Transverse colon (tissue), 4 donors: ENCODE data around the gene MANBA. TPM values are rescaled to one million over a fixed set of nuclear protein-coding genes. Genes with fewer than 3 reads are reported as not detected.

Source experiments
- DNase-seq: peaks from one replicate; pipeline ENCODE4 v3.0.0-alpha.2; 2019
- H3K27ac ChIP-seq, 4 donors: fragments of 200-600 bp; sonication (generic); 2 replicates each; pipeline ENCODE4 v1.5.1; 2016 to 2018; ENCODE audit warnings: inconsistent platforms in 4 of 4
- H3K27me3 ChIP-seq: fragments of 200-600 bp; sonication (generic); 2 replicates; pipeline ENCODE4 v1.5.1; 2017; ENCODE audit warnings: inconsistent platforms
- H3K36me3 ChIP-seq, 4 donors: fragments of 200-600 bp; sonication (generic); 2 replicates each; pipeline ENCODE4 v1.5.1; 2017 to 2019; ENCODE audit warnings: inconsistent platforms in 4 of 4
- H3K4me1 ChIP-seq, 4 donors: fragments of 200-600 bp; sonication (generic); 2 replicates each; pipeline ENCODE4 v1.5.1; 2017 to 2020; ENCODE audit warnings: inconsistent platforms in 4 of 4
- H3K4me3 ChIP-seq, 4 donors: fragments of 200-600 bp; sonication (generic); 1 replicate in 1 of 4; 2 replicates in 3 of 4; pipeline versions ENCODE4 v1.5.1 to v1.6.1; 2017 to 2019; ENCODE audit warnings: inconsistent platforms in 4 of 4
- H3K9me3 ChIP-seq, 2 donors: fragments of 200-600 bp; sonication (generic); 2 replicates each; pipeline ENCODE4 v1.5.1; 2017 to 2019; ENCODE audit warnings: inconsistent platforms in 2 of 2
- CTCF ChIP-seq, 5 experiments: fragments of 200-600 bp in 3 of 5; fragments of 450-650 bp in 2 of 5; sonication (generic) in 3 of 5; IDR thresholded peaks; 1 replicate in 2 of 5; 2 replicates in 3 of 5; pipeline ENCODE4 v1.5.1; 2016 to 2017; ENCODE audit warnings: antibody characterized with exemption in 5 of 5, inconsistent platforms in 3 of 5, mild to moderate bottlenecking in 2 of 5, moderate library complexity in 1 of 5
- EP300 ChIP-seq: sonication (generic); formaldehyde crosslinking; IDR thresholded peaks from one replicate; pipeline ENCODE4 v1.6.1; 2017; ENCODE audit warnings: antibody characterized with exemption, low read depth
- POLR2A ChIP-seq: fragments of 450-650 bp; IDR thresholded peaks from one replicate; pipeline ENCODE4 v1.6.1; 2016; ENCODE audit warnings: antibody characterized with exemption, mild to moderate bottlenecking, moderate library complexity
- POLR2AphosphoS5 ChIP-seq, 3 donors: sonication (generic); formaldehyde crosslinking; IDR thresholded peaks; one replicate each; pipeline ENCODE4 v1.6.1; 2016; ENCODE audit warnings: antibody characterized with exemption in 3 of 3
- WGBS, 2 donors: methylation state at CpG; one replicate each; pipeline ENCODE4 v1.1.5; 2018; ENCODE audit warnings: low coverage in 1 of 2; 5-methylcytosine and 5-hydroxymethylcytosine counted together
- in situ Hi-C, 4 donors: fragments of 200-750 bp; cut with MboI; loops; one replicate each; pipeline versions ENCODE4 v1.15.0 to v1.15.1; 2017; ENCODE audit warnings: low sequenced_read_pairs in 3 of 4, low pct_ligation_motif_present in 1 of 4, low pct_unique_long_range_greater_than_20kb in 1 of 4
- intact Hi-C: fragments of 100-400 bp; cut with DNase I; formaldehyde crosslinking; loops from one replicate; pipeline ENCODE4 v1.15.1; 2023; ENCODE audit warnings: low total_unique reads
- total RNA-seq, 4 donors: library from RNA; depleted of rRNA; stranded (reverse); fragments of >200 nt; gene quantifications; one replicate each; pipeline ENCODE4 v1.1.0, GENCODE V29; 2016

The MANBA gene
- total RNA-seq, 4 donors from 2014 or later: 7.5 to 110 (median 27.9) TPM

DNA sequence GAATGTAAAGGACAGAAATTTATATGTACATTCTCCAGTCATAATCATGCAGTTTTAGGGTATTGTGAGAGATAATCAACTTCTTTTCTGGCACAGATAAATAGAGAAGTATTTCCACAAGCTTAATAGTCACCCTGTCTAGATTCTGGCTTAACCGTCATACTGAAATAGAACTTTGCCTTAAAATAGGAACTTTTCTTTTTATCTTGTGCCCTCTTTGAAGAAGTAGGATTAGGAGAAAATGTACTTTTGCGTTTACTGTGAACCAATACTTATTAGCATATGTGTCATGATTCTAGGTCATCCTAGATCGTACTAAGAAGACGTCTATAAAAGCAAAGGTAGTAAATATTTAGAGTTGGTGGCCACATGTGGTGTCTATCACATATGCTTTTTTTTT, 164.2 kb downstream of the MANBA start:
- Histone ChIP-seq H3K4me1 (peaks cover 0 to 5% (median 0%) of the 10 kb centered on the region in 4 donors), H3K4me3 (no peak overlapping the region), H3K27me3 (no peaks in the 10 kb centered on the region), H3K36me3 (peaks cover 0 to 54% (median 18%) of the 10 kb centered on the region in 4 donors), H3K27ac (no peak overlapping the region), H3K9me3 (no peaks in the 10 kb centered on the region)
- TF ChIP-seq CTCF (IDR thresholded peaks at IDR 0.05) (no peak), EP300 (no peak), POLR2AphosphoS5 (IDR thresholded peaks at IDR 0.05) (no peak), POLR2A (no peak)
- in situ Hi-C loops (loop anchor here in 1 of 4 donors (25.0 kb wide), 1 partner anchor 159 kb away; no protein-coding TSS in a partner anchor), intact Hi-C loops (no loop called here)
- DNase-seq: no peak
- 79 to 83% methylated on average over 4 of the region's 4 CpGs for WGBS, 2 donors

GRCh38 chr4:102594000-102594399, 166.8 kb downstream of the MANBA start:
- Histone ChIP-seq H3K4me1 (peaks cover 0 to 5% (median 0%) of the 10 kb centered on the region in 4 donors), H3K27ac (no peak overlapping the region), H3K36me3 (peaks cover 0 to 69% (median 18%) of the 10 kb centered on the region in 4 donors), H3K27me3 (no peaks in the 10 kb centered on the region), H3K4me3 (no peak overlapping the region), H3K9me3 (no peaks in the 10 kb centered on the region)
- in situ Hi-C loops: loop anchor here in 1 of 4 donors (25.0 kb wide), 1 partner anchor 157 kb away; no protein-coding TSS in a partner anchor
- WGBS, 2 donors: 65 to 69% methylated on average over 2 of the region's 2 CpGs
- intact Hi-C loops: no loop called here
- no peak for DNase-seq
- no peak for TF ChIP-seq POLR2AphosphoS5 (IDR thresholded peaks at IDR 0.05)
- no peak for TF ChIP-seq EP300
- TF ChIP-seq CTCF (IDR thresholded peaks at IDR 0.05): no peak
- no peak for TF ChIP-seq POLR2A

DNA sequence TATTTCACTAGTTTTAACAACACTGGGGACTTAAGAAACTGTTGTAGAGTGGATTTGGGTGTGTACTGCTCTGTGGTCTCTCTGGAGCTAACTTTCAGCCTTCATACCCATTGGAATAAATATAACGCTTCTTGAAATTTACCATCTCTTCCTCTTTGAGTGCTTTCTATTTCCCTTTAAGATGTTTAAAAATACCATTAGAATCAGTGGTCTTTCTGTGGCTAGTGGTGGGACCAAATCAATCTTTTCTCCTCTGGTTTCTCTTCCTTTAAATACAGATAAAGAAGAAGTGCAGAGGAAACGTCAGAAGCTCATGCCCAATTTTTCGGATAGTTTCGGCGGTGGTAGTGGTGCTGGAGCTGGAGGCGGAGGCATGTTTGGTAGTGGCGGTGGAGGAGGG, 167.6 kb downstream of the MANBA start:
- intact Hi-C loops: no loop called here
- Histone ChIP-seq H3K36me3 (peaks cover 0 to 69% (median 18%) of the 10 kb centered on the region in 4 donors), H3K4me1 (peaks cover 0 to 5% (median 0%) of the 10 kb centered on the region in 4 donors), H3K27me3 (no peaks in the 10 kb centered on the region), H3K27ac (no peak overlapping the region), H3K4me3 (no peak overlapping the region), H3K9me3 (no peaks in the 10 kb centered on the region)
- no peak for TF ChIP-seq POLR2A
- no peak for TF ChIP-seq EP300
- TF ChIP-seq CTCF (IDR thresholded peaks at IDR 0.05): no peak
- TF ChIP-seq POLR2AphosphoS5 (IDR thresholded peaks at IDR 0.05): no peak
- 82 to 98% methylated on average over 7 of the region's 7 CpGs for WGBS, 2 donors
- in situ Hi-C loops: loop anchor here in 1 of 4 donors (25.0 kb wide), 1 partner anchor 156 kb away; no protein-coding TSS in a partner anchor
- no peak for DNase-seq

DNA sequence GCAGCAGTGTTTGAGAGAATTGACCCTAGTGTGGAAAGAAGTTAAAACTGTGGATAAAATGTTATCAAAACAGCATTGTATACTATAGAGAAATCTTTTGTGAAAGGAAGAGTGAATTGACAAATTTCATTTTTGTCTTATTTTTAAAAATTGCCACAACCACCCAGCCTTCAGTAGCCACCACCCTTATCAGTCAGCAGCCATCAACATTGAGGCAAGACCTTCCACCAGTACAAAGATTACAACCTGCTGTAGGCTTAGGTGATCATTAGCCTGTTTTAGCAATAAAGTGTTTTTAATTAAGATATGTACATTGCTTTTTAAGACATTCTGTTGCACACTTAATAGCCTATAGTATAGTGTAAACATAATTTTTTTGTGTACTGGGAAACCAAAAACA, 168.5 kb downstream of the MANBA start:
- Histone ChIP-seq H3K27me3 (no peaks in the 10 kb centered on the region), H3K27ac (no peak overlapping the region), H3K36me3 (peaks cover 0 to 60% (median 16%) of the 10 kb centered on the region in 4 donors), H3K4me1 (no peaks in the 10 kb centered on the region), H3K4me3 (no peak overlapping the region), H3K9me3 (no peaks in the 10 kb centered on the region)
- no peak for TF ChIP-seq POLR2A
- no peak for TF ChIP-seq EP300
- no peak for TF ChIP-seq POLR2AphosphoS5 (IDR thresholded peaks at IDR 0.05)
- TF ChIP-seq CTCF (IDR thresholded peaks at IDR 0.05): no peak
- in situ Hi-C loops: loop anchor here in 1 of 4 donors (25.0 kb wide), 1 partner anchor 155 kb away; no protein-coding TSS in a partner anchor
- intact Hi-C loops: no loop called here
- no peak for DNase-seq
